ENCODE results near the gene RAI1. TPM values are rescaled to one million over a fixed set of nuclear protein-coding genes. Genes with fewer than 3 reads are reported as not detected.
A peak's percentile ranks its signal among the peaks of the same experiment; 100 is the strongest.

RAI1 gene
- total RNA-seq, 1 donor from 2014 or later = 39.1 TPM

DNA sequence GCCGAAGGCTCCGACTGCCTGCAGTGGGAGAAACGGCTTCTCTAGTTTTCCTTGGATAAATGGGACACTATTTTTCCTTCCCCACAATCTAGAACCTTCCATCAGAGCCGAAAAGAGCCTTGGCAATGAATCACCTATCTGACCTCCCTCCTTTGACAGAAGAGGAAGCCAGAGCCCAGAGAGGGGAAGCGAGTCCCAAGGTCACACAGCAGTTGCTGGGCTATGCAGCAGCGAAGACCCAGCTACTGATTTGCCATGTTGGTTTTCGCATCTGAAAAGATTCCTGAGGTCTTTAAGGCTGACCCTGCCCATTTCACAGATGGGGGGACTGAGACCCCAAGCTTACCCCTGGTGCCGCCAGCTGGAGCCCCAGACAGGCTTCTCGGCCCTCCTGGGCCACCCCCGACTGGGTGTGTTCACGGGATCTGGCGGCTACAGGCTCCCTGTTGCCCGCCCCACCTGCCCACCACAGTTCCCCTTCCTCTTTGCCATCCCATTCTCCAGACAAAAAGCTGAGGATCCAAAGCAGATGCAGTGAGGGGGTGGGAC is 45.9 kb downstream of the RAI1 start:
- FAIRE-seq (no peak), DNase-seq (ENCODE audit: low read depth) (no peak)
- Histone ChIP-seq H3K9ac (ENCODE audit: low read length) (no peak overlapping the region), H4K20me1 (ENCODE audit: insufficient read depth, low read length) (peaks cover 83% of the 10 kb centered on the region), H3K27ac (ENCODE audit: low read depth, low read length) (no peak overlapping the region), H3K27me3 (ENCODE audit: insufficient read depth, low read length) (no peaks in the 10 kb centered on the region), H2AFZ (ENCODE audit: low read depth, low read length) (no peak overlapping the region), H3K4me3 (ENCODE audit: insufficient read depth, low read depth, low read length) (no peak overlapping the region), H3K9me3 (ENCODE audit: insufficient read depth, low read depth, low read length) (no peaks in the 10 kb centered on the region), H3K79me2 (ENCODE audit: insufficient read depth, low read length) (peaks cover 80% of the 10 kb centered on the region), H3K36me3 (ENCODE audit: insufficient read depth, low read length) (no peaks in the 10 kb centered on the region), H3K4me1 (ENCODE audit: insufficient read depth, low read length) (peaks cover 43% of the 10 kb centered on the region), H3K4me2 (ENCODE audit: low read length) (no peak overlapping the region)
- Mint-ChIP-seq H3K4me1 (ENCODE audit: low read depth, unreplicated experiment) (peaks cover 34% of the 10 kb centered on the region), H3K27me3 (ENCODE audit: low read depth, unreplicated experiment) (no peaks in the 10 kb centered on the region), H3K9me3 (ENCODE audit: unreplicated experiment) (no peaks in the 10 kb centered on the region), H3K27ac (ENCODE audit: unreplicated experiment) (peak overlapping the region; percentile 1), H3K4me3 (ENCODE audit: unreplicated experiment) (no peak overlapping the region), H3K36me3 (ENCODE audit: low read depth, unreplicated experiment) (peaks cover 3% of the 10 kb centered on the region)
- no peak for TF ChIP-seq EZH2 (IDR thresholded peaks at IDR 0.05; ENCODE audit: insufficient read depth, low read length)
- TF ChIP-seq, protein P1, sequence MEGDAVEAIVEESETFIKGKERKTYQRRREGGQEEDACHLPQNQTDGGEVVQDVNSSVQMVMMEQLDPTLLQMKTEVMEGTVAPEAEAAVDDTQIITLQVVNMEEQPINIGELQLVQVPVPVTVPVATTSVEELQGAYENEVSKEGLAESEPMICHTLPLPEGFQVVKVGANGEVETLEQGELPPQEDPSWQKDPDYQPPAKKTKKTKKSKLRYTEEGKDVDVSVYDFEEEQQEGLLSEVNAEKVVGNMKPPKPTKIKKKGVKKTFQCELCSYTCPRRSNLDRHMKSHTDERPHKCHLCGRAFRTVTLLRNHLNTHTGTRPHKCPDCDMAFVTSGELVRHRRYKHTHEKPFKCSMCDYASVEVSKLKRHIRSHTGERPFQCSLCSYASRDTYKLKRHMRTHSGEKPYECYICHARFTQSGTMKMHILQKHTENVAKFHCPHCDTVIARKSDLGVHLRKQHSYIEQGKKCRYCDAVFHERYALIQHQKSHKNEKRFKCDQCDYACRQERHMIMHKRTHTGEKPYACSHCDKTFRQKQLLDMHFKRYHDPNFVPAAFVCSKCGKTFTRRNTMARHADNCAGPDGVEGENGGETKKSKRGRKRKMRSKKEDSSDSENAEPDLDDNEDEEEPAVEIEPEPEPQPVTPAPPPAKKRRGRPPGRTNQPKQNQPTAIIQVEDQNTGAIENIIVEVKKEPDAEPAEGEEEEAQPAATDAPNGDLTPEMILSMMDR (IDR thresholded peaks at IDR 0.05; ENCODE audit: insufficient read depth, low read depth, low read length) = no peak

DNA sequence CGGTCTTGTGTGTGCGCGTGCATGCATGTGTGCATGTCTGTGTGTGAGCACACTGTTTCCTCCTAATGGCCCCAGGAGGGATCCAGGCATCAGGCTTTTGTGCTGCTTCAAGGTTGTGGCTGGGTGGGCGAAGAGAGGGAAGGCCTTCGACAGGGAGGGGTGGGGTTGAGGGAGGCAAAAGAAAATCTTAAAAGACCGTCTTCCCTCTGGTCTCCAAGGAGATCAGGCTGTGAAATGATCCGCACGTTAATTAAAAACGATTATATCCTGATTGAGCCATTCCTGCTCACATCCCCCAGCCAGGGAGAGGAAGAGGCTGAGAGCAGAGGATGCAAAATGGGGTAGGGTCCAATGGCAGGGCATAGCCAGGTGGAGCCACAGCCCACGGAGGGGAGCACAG is 46.9 kb downstream of the RAI1 start:
- Mint-ChIP-seq H3K4me1 (ENCODE audit: low read depth, unreplicated experiment) (peaks cover 28% of the 10 kb centered on the region), H3K4me3 (ENCODE audit: unreplicated experiment) (peak overlapping the region; percentile 23), H3K36me3 (ENCODE audit: low read depth, unreplicated experiment) (peaks cover 3% of the 10 kb centered on the region), H3K27me3 (ENCODE audit: low read depth, unreplicated experiment) (no peaks in the 10 kb centered on the region), H3K27ac (ENCODE audit: unreplicated experiment) (peak overlapping the region; percentile 79), H3K9me3 (ENCODE audit: unreplicated experiment) (no peaks in the 10 kb centered on the region)
- Histone ChIP-seq H4K20me1 (ENCODE audit: insufficient read depth, low read length) (peaks cover 83% of the 10 kb centered on the region), H3K9ac (ENCODE audit: low read length) (no peak overlapping the region), H3K4me2 (ENCODE audit: low read length) (no peak overlapping the region), H3K4me1 (ENCODE audit: insufficient read depth, low read length) (peaks cover 40% of the 10 kb centered on the region), H3K27me3 (ENCODE audit: insufficient read depth, low read length) (no peaks in the 10 kb centered on the region), H3K36me3 (ENCODE audit: insufficient read depth, low read length) (no peaks in the 10 kb centered on the region), H3K9me3 (ENCODE audit: insufficient read depth, low read depth, low read length) (no peaks in the 10 kb centered on the region), H2AFZ (ENCODE audit: low read depth, low read length) (no peak overlapping the region), H3K27ac (ENCODE audit: low read depth, low read length) (no peak overlapping the region), H3K79me2 (ENCODE audit: insufficient read depth, low read length) (peaks cover 77% of the 10 kb centered on the region), H3K4me3 (ENCODE audit: insufficient read depth, low read depth, low read length) (no peak overlapping the region)
- TF ChIP-seq, protein P1 (IDR thresholded peaks at IDR 0.05; ENCODE audit: insufficient read depth, low read depth, low read length) = no peak
- no peak for TF ChIP-seq EZH2 (IDR thresholded peaks at IDR 0.05; ENCODE audit: insufficient read depth, low read length)
- no peak for FAIRE-seq
- DNase-seq (ENCODE audit: low read depth) = no peak

DNA sequence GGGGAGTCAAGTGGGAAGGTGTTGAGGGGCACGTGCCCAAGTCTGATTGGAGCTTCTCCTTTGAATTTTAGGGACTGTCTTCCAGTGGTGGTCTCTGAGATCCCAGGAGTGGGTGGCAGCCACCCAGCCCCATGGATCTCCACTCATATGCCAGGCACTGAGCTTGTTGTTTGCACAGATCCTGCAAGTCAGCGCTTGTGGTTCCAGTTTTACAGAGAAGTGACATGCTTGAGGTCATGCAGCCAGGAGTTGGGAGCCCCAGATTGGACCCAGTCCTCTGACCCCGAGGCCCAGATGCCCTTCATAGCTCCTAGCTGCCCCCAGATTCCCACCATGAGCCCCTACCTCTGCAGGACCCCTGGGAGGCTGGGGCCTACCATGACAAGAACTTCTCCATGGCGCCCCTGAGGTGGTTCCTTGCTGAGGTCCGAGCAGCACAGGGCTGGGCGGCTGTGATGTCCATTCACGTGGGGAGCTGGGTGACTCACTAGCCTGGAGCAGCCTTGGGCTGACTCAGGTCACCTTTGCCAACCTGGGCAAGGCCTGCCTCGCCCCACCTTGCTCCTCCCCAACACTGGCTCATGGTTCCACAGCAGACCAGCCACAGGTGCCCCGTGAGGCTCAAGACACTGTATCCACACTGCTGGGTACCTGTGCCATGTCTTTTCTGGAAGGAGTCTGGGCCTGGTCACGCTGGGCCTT is 47.4 kb downstream of the RAI1 start:
- DNase-seq (ENCODE audit: low read depth) (no peak), FAIRE-seq (no peak)
- Mint-ChIP-seq H3K4me3 (ENCODE audit: unreplicated experiment) (no peak overlapping the region), H3K27ac (ENCODE audit: unreplicated experiment) (no peak overlapping the region), H3K27me3 (ENCODE audit: low read depth, unreplicated experiment) (no peaks in the 10 kb centered on the region), H3K36me3 (ENCODE audit: low read depth, unreplicated experiment) (peaks cover 3% of the 10 kb centered on the region), H3K4me1 (ENCODE audit: low read depth, unreplicated experiment) (peaks cover 31% of the 10 kb centered on the region), H3K9me3 (ENCODE audit: unreplicated experiment) (no peaks in the 10 kb centered on the region)
- Histone ChIP-seq H3K79me2 (ENCODE audit: insufficient read depth, low read length) (peaks cover 81% of the 10 kb centered on the region), H3K4me1 (ENCODE audit: insufficient read depth, low read length) (peaks cover 44% of the 10 kb centered on the region), H3K9ac (ENCODE audit: low read length) (no peak overlapping the region), H3K36me3 (ENCODE audit: insufficient read depth, low read length) (no peaks in the 10 kb centered on the region), H3K4me3 (ENCODE audit: insufficient read depth, low read depth, low read length) (no peak overlapping the region), H3K4me2 (ENCODE audit: low read length) (no peak overlapping the region), H4K20me1 (ENCODE audit: insufficient read depth, low read length) (peaks cover 86% of the 10 kb centered on the region), H3K27ac (ENCODE audit: low read depth, low read length) (no peak overlapping the region), H2AFZ (ENCODE audit: low read depth, low read length) (no peak overlapping the region), H3K27me3 (ENCODE audit: insufficient read depth, low read length) (no peaks in the 10 kb centered on the region), H3K9me3 (ENCODE audit: insufficient read depth, low read depth, low read length) (no peaks in the 10 kb centered on the region)
- no peak for TF ChIP-seq EZH2 (IDR thresholded peaks at IDR 0.05; ENCODE audit: insufficient read depth, low read length)
- TF ChIP-seq, protein P1 (IDR thresholded peaks at IDR 0.05; ENCODE audit: insufficient read depth, low read depth, low read length) = no peak
